GM21737 (cell line): Measurements from ENCODE around the gene CDX2.
"Not testable (repeated sequence)": the region's sequence is repeated elsewhere in the genome, so short reads cannot be mapped to it uniquely, and the experiment has no call there.

Source experiments
- ATAC-seq: cut with Tn5 transposase; IDR thresholded peaks from one replicate; pipeline ENCODE4 v1.9.1; 2021; ENCODE audit warnings: mild to moderate bottlenecking, moderate library complexity; ENCODE audit not compliant: unreplicated experiment

Gene CDX2

DNA sequence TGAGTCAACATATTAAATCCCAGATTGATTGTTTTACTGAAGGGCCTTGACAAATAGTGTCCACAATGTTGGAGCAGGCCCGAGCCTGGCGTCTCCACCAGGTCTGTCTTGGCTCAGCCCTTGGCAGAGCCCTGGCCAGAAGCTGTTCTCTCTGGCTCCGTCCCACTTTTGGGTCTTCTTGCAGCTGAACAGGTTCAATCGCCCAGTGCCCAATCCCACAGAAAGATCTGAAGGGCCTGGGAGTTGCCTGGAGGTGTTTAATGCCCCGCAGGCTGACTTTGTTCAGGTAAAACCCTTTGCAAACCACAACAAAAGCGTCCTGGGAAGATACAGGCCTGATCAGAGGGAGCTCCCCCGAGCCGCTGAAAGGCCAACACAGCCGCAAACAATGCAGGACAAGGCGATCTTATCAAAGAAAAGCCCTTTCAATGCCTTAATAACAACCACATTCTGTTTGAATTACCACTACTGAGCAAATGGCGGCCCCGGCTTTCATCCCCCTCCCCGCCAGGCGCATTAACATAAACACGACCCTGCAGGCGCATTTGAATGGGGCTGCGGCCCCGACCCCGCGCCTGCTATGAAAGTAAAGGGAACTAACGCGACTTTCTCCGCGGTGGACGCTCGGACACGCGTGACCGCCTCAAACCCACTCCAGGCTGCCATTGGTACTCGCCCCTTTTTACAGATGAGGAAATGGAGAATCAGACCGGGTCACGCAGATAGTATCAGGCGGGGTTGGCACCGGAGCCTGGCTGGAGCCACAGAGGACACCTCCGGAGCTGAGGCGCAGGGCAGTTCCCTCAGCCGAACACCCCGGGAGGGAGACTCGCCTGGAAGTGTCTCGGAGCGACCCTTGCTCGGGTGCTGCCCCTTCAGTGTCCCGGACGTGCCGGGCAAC, 3.1 kb downstream of the CDX2 start:
- no peak for ATAC-seq

DNA sequence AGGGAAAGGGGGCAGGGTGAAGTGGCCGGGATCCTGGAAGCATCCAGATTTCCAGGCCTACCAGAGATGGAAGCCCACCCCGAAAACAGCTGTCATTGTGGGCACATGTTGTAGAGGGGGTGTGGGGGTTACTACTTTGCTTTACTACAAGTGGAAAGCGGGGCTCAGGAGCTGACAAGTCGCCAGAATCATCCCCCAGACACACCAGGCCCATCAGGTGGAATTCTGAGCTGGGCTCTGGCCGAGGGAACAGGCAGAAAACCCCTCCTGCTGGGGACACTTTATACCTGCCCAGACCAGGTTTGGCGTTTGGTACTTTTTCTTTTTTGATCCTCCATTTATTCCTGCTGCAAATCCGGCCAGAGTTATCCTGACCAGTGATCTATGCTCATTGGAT, 3.8 kb downstream of the CDX2 start:
- no peak for ATAC-seq

DNA sequence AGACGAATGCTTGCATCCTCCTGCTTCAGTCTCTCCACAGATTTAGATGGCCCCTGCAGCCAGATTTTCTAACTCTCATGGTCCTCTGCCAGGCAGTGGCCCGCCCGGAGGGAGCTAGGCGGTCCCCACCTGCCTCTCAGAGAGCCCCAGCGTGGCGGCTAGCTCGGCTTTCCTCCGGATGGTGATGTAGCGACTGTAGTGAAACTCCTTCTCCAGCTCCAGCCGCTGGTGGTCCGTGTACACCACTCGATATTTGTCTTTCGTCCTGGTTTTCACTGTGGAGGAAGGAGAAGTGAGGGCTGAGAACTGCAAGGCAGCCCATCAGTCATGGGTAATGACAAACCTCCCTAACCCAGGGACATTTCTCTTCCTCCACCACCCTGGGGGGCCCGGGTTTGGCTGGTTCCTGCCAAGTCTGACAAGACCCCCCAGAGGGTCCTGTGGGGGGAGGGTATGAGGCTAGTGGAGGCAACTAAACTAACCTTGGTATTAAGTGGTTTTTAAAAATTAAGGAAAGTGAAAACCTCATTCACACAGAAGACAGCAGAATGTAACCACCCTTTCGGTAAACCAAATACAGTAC, 4.3 kb downstream of the CDX2 start:
- no peak for ATAC-seq

DNA sequence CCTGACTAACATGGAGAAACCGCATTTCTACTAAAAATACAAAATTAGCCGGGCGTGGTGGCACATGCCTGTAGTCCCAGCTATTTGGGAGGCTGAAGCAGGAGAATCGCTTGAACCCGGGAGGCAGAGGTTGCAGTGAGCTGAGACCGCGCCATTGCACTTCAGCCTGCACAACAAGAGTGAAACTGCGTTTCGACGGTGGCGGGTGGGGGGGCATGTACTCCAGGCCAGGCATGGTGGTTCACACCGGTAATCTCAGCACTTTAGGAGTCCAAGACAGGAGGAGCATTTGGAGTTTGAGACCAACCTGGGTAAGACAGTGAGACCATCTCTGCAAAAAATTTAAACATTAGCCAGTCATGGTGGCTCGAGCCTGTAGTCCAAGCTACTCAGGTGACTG, 4.9 kb downstream of the CDX2 start:
- not testable (repeated sequence) for ATAC-seq

DNA sequence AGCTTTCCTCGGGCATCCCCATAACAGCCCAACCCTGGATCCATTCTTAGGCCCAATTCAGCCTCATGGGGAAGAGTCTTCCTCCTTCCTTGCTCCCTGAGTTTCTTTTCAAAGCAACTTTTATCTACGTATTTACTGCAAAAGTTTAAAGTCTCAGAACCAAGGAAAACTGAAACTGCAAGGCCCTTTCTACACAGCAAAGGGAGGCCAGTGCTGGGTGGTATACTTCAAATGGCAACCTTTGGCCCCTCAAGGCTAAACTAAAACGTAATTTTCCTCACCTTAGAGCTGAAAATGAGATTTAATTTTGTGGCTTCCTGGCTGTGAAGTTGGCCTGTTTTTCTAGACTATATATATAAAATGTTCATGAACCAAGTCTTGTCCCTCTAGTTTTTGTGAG, 5.6 kb downstream of the CDX2 start:
- no peak for ATAC-seq

DNA sequence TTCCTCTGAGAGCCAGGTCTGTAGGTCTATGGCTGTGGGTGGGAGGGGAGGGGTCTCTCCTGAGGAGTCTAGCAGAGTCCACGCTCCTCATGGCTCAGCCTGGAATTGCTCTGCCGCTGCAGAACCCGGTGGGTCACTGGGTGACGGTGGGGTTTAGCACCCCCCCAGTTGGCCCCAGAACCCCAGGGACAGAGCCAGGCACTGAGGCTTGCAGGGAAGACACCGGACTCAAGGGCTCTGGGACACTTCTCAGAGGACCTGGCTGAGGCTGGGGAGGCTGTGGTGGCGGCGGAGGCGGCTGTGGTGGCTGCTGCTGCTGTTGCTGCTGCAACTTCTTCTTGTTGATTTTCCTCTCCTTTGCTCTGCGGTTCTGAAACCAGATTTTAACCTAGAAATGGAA, 6.1 kb downstream of the CDX2 start:
- ATAC-seq, result no peak

DNA sequence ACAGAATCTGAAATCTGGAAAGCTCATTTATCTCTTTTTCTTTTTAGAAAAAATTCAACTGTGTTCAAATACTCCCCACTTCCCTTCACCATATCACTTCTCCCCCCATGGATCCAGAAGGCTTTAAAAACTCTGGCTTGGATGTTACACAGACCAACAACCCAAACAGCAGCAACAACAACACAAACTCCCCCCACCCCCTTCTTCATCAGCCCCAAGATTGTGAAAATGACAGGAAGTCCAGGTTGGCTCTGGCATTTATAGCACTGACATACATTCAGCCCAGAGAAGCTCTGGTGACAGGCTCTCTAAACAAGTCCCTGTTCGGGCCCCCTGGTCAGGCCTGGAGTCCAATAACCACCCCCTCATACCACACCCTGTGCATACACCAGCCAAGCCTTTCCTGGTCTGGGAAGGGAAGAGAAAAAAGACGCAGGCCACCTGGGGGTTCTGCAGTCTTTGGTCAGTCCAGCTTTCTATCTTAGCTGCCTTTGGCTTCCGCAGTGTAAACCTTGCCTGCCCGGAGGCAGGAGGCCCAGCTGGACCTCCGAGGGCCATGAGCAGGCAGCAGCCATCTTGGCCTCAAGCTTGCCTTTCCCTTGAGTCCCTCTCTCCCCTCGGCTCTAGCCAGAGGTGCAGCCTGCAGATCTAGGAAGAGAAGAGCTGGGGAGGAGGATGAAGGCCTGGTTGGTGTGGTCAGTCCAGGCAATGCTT, 6.8 kb downstream of the CDX2 start:
- ATAC-seq, result no peak

DNA sequence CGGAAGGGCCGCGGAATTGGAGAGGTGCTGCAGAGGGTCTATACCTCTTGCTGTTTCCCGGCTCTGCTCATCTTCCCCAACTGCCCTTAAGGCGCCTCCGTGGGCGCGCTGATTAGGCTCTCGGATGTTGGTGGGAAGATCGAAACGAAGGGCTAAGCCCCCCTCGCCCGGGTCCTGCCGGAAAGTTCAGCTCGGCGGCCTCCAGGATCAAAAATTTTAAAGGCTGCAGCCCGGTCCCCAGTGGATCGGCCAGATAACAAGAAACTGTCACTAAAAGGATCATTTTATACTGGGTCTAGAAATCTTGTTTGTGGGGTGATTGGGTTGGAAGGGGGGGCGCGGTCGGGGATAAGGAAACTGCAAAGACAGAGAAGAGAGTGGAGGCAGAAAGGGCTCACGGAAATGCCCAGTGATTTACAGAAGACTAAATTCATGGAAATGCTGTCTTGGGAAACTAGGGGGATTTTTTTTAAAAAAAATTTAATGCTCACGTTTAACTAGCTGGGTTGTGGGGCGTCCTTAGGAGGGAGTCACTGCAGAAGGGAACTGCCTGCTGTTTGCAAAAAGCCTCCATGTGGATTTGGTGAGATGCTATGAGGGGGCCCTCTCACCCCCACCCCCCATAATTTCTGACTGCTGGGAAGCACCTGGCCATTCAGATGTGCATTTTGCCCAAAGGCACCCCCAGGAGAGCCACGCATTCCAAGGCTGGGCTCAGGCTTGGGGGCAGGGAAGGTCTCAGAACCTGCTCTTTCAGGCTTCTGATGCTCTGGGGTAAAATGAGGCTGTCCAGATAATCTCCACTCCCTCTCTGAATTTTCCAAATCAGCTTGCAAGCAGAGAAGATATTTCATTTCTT, 7.7 kb downstream of the CDX2 start:
- no peak for ATAC-seq

DNA sequence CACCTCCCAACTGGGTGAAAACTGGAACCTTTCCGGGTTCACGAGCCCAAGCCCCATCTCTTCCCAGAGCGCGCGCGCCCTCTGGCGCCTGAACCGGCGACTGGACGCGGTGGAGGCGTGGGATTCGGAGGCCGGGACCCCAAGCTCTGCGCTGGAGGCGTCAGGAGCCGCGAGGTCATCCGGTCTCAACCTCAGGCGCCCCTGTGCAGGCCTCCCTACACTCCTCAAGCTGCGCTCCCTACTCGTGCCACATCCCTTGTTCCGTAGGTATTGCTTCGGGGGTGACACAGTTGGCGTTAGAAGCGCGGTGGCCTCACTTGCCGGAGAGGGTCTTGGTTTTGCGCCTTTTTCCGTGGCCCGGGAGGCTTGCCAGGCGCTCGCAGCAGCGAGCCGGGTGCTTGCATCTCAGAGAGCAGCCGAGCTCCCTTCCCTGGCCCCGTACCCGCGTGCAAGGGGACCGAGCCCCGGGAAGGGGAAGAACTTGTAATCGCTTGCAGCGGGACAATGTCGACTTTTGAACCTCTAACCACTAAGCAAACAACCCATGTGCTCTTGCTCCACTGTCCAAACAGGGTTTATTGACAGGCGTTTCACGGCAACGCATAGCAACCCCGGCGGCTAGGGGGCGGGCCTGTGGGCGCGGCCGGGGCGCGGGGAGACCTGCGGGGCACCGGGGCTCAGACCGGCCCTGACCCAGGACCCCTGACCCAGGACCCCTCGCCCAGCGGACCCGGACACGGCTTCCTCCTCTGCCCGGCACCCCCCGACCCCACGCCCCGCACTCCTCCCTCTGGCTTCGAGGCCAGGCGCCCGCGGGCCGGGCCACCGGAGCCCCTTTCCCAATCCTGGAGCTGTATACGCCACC, 8.5 kb downstream of the CDX2 start:
- ATAC-seq, result no peak

DNA sequence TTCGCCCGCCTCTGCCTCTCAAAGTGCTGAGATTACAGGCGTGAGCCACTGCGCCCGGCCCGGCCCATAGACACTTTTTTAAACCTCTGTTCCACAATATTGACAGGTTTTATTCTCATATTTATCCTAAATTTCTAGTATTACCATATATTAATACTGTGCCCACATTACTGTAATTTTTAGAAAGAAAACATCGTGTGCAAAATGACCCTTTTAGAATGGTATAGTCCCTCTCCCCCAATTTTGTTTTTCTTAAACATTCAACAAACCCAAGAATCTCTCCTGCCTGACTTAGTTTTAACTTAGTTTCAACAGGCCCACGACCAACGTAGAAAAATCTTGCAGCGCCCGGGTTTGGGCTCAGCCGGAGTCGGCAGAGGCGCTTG, 9.1 kb downstream of the CDX2 start:
- ATAC-seq, result no peak

DNA sequence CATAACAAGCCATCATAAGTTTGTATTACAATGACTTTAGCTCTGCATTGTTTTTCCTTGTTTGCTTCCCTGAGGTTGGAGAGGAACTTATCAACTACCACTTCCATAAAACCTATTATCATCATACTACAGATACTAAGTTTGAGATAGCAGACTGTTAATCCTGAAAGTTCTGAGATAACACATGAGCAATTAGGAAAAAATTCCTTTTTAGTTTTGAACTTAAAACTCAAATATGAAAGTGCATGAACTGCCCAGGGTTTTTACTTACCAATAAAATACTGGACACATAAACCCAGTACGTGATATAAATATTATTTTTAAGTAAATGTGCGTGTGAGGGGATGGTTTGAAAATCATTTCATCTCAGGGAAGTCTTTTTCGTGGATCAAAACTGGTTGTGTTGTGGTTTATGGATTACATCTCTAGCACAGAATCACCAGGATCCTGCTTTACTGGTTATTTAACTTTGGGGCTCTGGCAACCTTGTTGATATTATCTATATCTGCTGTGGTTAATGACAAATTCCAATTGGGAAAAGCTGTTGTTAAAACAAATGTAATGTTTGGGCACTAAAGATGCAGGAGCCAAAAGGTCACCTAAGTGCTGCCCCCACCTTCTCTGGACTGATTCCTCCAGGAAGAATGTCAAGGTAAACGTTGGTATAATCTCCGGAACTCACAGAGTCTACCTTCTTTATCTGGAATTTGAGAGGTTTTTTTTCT, 12.4 kb downstream of the CDX2 start:
- no peak for ATAC-seq

DNA sequence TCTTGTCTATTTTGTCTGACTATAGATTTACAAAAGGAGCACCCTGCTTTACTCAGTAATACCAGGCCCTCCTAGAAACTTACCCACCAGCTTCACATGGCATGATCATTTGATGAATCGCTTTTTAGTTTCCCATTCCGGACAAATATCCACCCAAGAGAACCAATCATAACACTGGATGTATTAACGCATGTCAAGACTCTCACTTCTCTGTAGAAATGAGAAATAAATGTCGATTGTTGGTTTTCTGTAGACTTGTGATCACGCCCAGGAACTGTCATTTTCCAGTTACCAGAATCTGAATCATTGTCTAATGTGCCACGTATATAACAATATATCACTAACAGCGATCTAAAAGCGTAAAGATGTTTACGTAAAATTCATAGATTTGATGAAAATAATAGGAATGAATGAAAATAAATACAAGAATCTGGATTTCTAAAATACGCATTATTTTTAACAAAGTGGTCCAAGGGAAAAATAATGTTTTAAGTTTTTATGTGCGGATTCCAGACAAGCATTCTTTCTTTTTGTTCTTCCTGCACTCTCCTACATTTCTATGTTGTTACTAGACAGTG, 14.0 kb downstream of the CDX2 start:
- ATAC-seq, result no peak

DNA sequence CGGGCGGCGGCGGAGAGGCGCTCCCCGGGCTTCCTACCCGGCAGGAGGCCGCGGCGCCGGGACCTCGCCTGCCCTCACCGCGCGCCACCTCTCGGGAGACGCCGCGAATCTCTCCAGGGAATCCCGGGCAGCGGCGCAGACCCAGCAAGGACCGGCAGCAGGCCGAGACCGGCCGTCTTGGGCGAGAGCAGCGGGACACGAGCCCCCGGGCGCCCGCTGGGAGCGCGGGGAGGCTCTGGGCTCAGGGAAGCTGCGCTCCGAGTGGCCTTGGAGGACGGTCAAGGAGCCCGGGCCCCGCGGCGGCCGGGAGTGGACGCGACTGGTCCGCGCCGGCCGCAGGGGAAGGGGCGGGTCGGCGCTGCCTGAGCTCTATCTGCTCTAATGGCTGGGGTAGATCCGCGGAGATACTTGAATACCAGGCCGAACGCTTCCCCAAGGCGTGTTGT, 14.7 kb downstream of the CDX2 start:
- no peak for ATAC-seq

DNA sequence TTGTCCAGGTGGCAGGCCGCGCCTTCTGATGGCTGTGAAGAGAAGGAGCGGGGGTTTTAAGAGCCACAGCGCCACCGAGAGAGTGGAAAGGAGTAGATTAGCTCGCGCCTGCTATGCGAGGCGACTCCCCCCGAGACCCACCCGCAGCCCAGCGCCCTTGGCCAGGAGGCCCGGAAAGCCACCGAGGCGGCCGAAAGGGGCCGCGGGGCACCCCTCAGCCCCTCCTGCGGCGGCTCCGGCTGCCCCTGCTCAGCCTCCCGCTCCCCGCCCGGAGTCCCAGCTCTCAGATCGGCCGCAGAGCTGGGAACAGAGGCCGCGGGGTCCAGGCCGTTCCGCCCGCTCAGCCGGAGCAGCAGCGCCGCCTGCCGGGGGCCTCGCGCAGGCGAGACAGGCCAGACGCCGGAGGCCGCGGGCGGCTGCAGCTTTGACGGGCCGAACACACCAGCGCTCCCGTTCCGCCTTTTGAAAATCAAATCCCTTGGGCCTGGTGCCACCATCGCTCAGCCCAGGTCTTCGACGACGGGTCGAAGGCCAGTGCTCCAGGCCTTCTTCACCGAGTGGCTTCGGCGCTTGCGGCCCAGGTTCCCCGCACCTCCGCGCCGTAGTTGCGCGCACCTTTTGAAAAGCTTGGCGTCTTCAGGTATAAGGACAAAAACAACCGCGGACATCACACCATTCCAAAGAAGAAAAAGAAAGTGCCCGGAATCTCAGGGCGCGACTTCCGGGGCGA, 15.3 kb downstream of the CDX2 start:
- ATAC-seq, result peak; percentile 77

DNA sequence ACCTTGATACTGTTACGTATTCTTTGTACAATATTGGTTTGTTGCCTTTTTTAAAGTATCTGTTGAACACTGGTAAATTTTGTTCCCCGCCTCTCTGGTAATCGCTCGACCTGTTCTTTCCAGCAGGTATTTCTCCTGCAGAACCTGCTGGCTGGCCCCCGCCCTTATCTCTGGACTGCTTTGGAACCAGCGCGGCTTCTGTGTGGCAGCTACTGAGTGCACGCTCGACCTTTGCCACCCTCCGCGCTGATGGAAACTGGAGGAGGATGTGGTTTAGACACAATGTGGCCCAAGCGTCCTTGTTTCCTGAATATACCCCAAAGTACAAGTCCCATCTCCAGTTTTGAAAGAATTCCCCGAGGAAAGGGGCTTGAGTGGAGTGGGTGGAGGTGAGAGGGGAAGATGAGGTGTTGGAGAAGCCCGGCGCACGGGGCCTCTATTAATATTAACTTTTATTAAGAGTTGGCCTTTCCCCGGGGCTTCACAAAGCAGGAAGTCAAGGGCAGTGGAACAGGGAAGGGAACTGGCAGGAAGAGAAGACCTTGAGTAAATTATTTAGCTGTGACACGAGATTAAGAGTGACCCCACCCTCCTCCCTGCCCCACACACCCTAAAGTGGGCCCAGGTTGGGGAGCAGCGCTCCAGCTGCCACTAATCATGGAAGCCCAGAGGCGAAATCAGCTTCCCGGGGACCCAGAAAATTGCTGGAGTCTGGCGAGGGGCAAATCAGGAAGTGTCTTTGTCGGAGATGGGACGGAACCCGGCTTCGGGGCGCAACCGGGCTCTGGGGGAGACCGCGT, 16.0 kb downstream of the CDX2 start:
- ATAC-seq, result no peak

DNA sequence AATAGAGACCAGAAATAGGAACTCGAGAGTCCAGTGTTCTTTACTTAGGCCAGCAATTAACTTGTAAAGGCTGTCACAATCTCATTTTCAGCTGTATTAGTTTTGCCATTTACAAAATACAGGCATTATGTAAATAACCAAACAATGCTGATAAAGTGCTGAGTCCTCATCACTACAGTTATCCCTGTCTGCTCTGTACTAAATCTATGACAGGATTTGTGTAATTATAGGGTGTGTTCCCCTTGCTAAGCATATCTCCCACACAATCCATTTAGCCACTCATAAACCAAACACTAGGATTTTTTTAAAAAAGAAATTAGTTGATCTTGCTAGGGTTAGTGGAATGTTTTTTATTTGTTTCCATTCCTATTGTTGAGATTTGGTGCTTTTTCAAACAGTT, 26.1 kb downstream of the CDX2 start:
- ATAC-seq, result no peak

DNA sequence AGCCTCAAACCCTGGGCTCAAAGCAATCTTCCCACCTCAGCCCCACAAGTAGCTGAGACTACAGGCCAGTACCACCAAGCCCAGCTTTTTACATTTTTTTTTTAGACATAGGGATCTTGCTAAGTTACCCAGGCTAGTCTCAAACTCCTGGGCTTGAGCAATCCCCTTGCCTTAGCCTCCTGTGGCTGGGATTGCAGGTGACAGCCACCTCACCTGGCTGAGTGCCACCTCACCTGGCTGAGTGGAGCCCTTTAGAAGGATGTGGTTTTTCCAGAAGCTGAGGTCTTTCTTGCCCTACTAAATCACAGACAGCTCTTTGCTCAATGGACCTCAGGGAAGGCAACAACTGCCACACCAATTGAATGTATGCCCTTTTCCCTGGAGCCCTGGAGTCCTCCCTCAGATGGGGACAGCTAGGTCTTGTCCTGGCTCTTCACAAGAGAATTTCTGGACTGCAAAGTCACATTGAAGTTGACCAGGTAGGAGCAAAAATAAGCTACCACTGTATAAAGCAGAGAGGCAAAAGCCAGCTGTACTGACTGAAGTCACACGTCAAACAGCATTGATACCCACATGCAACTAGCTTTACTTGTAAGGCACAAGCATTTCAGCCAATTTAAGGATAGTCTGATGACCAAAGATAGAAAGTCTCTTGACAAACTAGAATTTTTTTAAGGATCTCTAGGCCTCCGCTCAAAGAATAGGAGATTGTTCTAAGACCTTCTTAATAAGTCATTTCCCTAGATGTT, 35.4 kb downstream of the CDX2 start:
- no peak for ATAC-seq
